ENCODE data around the gene WDFY3.

DNA sequence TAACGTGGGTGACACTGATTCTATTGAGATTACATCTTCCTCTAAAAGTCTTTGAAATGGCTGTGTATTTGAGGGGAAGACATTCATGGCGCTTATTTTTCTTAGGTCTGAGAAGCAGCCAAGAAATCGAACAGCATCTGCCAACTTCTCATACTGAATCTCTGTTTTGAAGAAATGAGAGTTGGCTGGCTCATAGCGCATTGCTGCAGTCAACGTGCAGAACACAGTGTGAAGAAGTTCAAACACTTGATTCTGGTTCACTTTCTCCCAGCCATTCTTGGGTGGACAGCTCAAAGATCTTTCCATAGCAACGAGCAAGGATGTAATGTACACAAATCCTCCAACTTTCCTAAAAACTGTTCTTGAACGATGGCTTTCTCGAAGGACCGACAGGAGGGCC lies 156.5 kb downstream of the WDFY3 start:
- TF ChIP-seq, protein P1, sequence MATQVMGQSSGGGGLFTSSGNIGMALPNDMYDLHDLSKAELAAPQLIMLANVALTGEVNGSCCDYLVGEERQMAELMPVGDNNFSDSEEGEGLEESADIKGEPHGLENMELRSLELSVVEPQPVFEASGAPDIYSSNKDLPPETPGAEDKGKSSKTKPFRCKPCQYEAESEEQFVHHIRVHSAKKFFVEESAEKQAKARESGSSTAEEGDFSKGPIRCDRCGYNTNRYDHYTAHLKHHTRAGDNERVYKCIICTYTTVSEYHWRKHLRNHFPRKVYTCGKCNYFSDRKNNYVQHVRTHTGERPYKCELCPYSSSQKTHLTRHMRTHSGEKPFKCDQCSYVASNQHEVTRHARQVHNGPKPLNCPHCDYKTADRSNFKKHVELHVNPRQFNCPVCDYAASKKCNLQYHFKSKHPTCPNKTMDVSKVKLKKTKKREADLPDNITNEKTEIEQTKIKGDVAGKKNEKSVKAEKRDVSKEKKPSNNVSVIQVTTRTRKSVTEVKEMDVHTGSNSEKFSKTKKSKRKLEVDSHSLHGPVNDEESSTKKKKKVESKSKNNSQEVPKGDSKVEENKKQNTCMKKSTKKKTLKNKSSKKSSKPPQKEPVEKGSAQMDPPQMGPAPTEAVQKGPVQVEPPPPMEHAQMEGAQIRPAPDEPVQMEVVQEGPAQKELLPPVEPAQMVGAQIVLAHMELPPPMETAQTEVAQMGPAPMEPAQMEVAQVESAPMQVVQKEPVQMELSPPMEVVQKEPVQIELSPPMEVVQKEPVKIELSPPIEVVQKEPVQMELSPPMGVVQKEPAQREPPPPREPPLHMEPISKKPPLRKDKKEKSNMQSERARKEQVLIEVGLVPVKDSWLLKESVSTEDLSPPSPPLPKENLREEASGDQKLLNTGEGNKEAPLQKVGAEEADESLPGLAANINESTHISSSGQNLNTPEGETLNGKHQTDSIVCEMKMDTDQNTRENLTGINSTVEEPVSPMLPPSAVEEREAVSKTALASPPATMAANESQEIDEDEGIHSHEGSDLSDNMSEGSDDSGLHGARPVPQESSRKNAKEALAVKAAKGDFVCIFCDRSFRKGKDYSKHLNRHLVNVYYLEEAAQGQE (IDR thresholded peaks at IDR 0.05; ENCODE audit: low read depth), result no peak
- TF ChIP-seq, protein P2, sequence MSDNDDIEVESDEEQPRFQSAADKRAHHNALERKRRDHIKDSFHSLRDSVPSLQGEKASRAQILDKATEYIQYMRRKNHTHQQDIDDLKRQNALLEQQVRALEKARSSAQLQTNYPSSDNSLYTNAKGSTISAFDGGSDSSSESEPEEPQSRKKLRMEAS (IDR thresholded peaks at IDR 0.05), result no peak
- TF ChIP-seq EGR1 (IDR thresholded peaks at IDR 0.05), result no peak
- TF ChIP-seq, protein P3, sequence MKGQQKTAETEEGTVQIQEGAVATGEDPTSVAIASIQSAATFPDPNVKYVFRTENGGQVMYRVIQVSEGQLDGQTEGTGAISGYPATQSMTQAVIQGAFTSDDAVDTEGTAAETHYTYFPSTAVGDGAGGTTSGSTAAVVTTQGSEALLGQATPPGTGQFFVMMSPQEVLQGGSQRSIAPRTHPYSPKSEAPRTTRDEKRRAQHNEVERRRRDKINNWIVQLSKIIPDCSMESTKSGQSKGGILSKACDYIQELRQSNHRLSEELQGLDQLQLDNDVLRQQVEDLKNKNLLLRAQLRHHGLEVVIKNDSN (IDR thresholded peaks at IDR 0.05), result no peak
- TF ChIP-seq EP300 (IDR thresholded peaks at IDR 0.05; ENCODE audit: borderline replicate concordance), result no peak
- no peak for TF ChIP-seq CEBPB (IDR thresholded peaks at IDR 0.05)
- TF ChIP-seq TEAD4 (IDR thresholded peaks at IDR 0.05), result no peak
